Measurements from ENCODE around the gene CT55.
"Not testable (repeated sequence)": the region's sequence is repeated elsewhere in the genome, so short reads cannot be mapped to it uniquely, and the experiment has no call there.

The CT55 gene

GRCh38 chrX:135170877-135171519 lies at the start of gene CT55:
Gene CT55 (minus strand): TSS chrX:135171398. CDS start chrX:135171171, 227 bp downstream.
- no peak for FAIRE-seq
- DNase-seq (ENCODE audit: extremely low spot score, insufficient read length, low read depth), result no peak

DNA sequence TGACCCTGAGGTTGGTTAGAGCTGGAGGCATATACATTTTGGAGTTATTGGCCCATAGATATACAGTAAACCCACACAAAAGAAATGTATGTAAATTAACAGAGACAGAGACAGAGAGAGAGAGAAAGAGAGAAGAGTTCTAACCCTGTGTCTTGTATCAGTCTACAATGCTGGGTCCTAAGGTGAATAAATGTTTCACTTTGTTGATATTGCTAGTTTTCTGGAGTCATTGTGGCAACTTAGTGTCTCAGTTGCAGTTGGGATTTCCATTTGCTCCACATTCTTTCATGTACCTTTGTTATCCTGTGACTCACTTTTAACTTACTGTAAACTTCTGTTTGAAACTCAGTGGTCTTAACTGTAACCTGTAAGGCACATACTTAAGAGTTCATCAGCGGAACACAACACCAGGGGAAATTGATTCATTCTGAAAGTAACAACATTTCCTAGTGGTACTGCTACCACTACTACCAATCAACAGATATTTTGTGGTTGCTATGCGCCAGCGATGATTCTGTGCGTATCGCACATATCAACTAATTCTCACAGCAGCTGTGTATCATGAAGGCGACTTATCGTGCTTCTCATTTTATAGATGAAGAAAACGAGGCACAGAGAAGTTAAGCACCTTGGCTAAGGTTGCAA lies 42.1 kb upstream of the CT55 start:
- DNase-seq (ENCODE audit: extremely low spot score, insufficient read length, low read depth) (no peak), FAIRE-seq (no peak)

DNA sequence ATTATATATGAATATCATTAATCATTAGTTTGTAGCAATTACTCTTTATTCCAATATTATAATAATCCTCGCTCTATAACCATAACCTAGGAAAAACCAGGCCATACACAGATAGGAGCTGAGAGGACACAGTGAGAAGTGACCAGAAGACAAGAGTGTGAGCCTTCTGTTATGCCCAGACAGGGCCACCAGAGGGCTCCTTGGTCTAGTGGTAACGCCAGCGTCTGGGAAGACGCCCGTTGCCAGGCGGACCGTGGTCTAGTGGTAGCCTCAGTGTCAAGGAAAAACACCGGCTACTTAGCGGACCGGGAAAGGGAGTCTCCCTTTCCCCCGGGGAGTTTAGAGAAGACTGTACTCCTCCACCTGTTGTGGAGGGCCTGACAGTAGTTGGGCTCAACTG lies 35.2 kb upstream of the CT55 start:
- DNase-seq (ENCODE audit: extremely low spot score, insufficient read length, low read depth); FAIRE-seq: not testable (repeated sequence)

DNA sequence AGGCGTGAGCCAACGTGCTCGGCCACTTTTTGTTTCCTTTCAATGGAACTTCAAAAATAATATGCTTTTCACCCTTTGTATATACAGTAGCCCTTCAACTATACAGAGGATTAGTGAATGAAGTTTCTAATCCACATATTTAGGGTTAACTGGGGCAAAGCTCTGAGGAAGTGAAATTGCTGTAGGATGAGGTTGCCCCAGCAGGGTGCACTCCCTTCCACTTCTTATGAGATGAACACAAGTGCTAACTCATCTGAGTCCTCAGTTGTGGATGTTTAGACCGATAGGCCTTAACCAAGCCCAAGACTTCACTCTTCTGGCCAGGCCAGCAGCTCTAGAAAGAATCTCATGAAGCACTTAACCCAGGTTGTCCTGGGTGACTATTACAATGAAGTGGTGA lies 29.1 kb upstream of the CT55 start:
- DNase-seq (ENCODE audit: extremely low spot score, insufficient read length, low read depth), result no peak
- no peak for FAIRE-seq

GRCh38 chrX:135194684-135195083 lies 23.5 kb upstream of the CT55 start:
- DNase-seq (ENCODE audit: extremely low spot score, insufficient read length, low read depth) (no peak), FAIRE-seq (no peak)

DNA sequence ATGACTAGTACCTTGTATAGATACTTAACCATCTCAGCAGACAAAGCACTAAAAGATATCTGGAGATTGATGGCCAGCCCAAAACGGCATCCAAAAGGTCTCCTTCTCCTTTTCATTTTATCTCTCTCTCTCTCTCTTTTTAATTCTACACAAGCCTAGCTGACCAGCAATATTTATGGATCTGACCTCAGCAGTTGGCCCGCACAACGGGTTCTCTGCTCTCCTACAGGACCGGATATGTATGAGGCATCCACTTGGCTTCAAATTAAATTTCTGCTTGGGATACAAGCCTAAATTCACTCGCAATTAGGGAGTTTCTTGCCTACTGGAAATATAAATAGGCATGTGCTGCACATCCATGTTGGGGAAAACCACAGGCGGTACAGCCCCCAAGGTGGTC lies 22.5 kb upstream of the CT55 start:
- FAIRE-seq, result no peak
- DNase-seq (ENCODE audit: extremely low spot score, insufficient read length, low read depth), result no peak

- FAIRE-seq (no peak), DNase-seq (ENCODE audit: extremely low spot score, insufficient read length, low read depth) (no peak)
Measured at GRCh38 chrX:135191838-135192237, 20.6 kb upstream of the CT55 start.

GRCh38 chrX:135185795-135186443 lies 14.7 kb upstream of the CT55 start:
- peak; percentile 77 for FAIRE-seq
- no peak for DNase-seq (ENCODE audit: extremely low spot score, insufficient read length, low read depth)

DNA sequence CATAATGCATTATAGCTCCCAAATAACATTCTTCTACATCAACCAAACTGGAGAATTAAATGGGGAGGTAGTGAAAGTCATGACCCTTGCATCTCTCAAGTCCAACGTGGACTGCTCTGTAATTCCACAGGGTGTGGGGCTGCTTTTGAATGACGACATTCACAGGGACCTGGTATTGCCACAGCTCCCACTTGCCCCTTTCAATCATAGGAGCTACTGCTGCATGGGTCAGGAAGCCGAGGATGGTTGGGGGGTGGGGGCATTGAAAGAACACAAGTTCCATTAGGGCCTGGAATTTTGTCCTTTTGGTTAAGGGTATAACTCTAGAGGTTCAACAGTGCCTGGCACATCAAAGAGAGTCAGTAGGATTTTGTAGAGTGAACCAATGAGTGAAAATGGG lies 7.4 kb upstream of the CT55 start:
- no peak for FAIRE-seq
- DNase-seq (ENCODE audit: extremely low spot score, insufficient read length, low read depth), result no peak

DNA sequence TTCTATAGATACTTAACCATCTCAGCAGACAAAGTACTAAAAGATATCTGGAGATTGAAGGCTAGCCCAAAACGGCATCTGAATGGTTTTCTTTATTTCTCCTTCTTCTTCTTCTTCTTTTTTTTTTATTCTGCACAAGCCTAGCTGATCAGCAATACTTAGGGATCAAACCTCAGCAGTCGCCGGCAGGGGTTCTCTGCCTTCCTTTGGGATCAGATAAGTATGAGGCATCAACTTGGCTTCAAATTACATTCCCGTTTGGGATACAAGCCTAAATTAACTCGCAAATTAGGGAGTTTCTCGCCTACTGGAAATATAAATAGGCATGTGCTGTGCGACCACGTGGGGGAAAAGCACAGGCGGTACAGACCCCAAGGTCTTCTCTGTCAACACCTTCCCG lies 730 bp downstream of the CT55 start:
- FAIRE-seq, result no peak
- DNase-seq (ENCODE audit: extremely low spot score, insufficient read length, low read depth), result no peak

DNA sequence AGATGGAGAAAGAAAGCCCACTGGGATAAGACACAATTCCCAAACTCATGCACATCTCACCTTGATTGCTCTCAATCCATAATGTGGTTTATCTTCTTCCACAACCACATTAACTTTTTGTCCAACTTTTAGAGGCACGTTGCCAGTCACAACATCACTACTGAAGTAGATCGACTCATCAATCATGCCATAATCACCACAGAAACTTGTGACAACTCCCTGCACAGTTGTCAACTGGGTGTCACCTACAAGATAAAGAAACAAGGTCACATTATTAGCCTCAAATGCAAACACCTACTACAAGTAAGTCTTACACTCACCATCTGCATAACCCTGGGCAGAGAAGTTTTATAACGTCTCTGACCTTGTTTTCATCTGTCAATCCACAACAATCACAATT lies 1.7 kb downstream of the CT55 start:
- FAIRE-seq; DNase-seq (ENCODE audit: extremely low spot score, insufficient read length, low read depth): not testable (repeated sequence)

GRCh38 chrX:135168486-135168885 lies 2.7 kb downstream of the CT55 start:
- DNase-seq (ENCODE audit: extremely low spot score, insufficient read length, low read depth) (no peak), FAIRE-seq (no peak)

DNA sequence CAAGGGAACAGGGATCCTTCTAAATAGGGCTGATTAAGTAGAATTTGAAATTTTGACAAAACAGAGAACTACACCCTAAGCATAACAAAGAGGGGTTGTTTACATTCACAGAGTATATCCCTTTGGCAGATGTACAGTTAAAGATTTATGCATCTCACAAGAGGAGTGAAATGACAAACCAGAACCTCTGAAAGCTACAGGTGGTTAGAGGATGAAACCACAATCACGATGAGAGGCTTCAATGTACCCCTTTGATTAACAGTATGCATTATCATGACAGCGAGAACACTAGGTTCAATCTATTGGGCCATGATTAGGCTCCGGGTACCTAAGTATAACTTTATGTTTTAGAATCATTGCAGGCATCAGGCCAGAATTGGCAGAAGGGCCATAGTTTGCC lies 16.5 kb downstream of the CT55 start:
- not testable (repeated sequence) for DNase-seq (ENCODE audit: extremely low spot score, insufficient read length, low read depth); FAIRE-seq

- not testable (repeated sequence) for DNase-seq (ENCODE audit: extremely low spot score, insufficient read length, low read depth); FAIRE-seq
Measured at GRCh38 chrX:135126145-135126544, 45.1 kb downstream of the CT55 start.

GRCh38 chrX:135120056-135120576 lies 51.1 kb downstream of the CT55 start, which contains the start of gene ETDB:
Gene ETDB (minus strand): TSS chrX:135120526. CDS start chrX:135119261, 1,265 bp downstream.
- DNase-seq (ENCODE audit: extremely low spot score, insufficient read length, low read depth), result not testable (repeated sequence)
- peak; percentile 15 for FAIRE-seq

- FAIRE-seq, result not testable (repeated sequence)
Measured at GRCh38 chrX:135116064-135116463, 55.1 kb downstream of the CT55 start.

GRCh38 chrX:135114392-135114791 lies 56.8 kb downstream of the CT55 start:
- DNase-seq (ENCODE audit: extremely low spot score, insufficient read length, low read depth), result no peak
- peak; percentile 77 for FAIRE-seq

More at GRCh38 chrX:135116064-135116463, 55.1 kb downstream of the CT55 start:
- DNase-seq (ENCODE audit: extremely low spot score, insufficient read length, low read depth), result not testable (repeated sequence)

GRCh38 chrX:135112743-135113142 lies 58.5 kb downstream of the CT55 start:
- no peak for FAIRE-seq

GRCh38 chrX:135112096-135112729 lies 59.0 kb downstream of the CT55 start:
- DNase-seq (ENCODE audit: extremely low spot score, insufficient read length, low read depth) (no peak), FAIRE-seq (peak; percentile 83)

More at GRCh38 chrX:135112743-135113142, 58.5 kb downstream of the CT55 start:
- no peak for DNase-seq (ENCODE audit: extremely low spot score, insufficient read length, low read depth)

- FAIRE-seq, result peak; percentile 26
- no peak for DNase-seq (ENCODE audit: extremely low spot score, insufficient read length, low read depth)
Measured at GRCh38 chrX:135109554-135109953, 61.6 kb downstream of the CT55 start.

Data from GM18507 (cell line).